ENCODE data around the gene NKD2. TPM values are rescaled to one million over a fixed set of nuclear protein-coding genes. Genes with fewer than 3 reads are reported as not detected.

Gene NKD2
- total RNA-seq, 1 donor from 2014 or later = 20.6 TPM

- Mint-ChIP-seq H3K9me3 (no peaks in the 10 kb centered on the region), H3K4me3 (no peak overlapping the region), H3K4me1 (no peaks in the 10 kb centered on the region), H3K36me3 (ENCODE audit: low read depth) (no peaks in the 10 kb centered on the region), H3K27me3 (ENCODE audit: low read depth) (no peaks in the 10 kb centered on the region), H3K27ac (ENCODE audit: unreplicated experiment) (no peak overlapping the region)
- no peak for TF ChIP-seq CTCF (conservative IDR thresholded peaks at IDR 0.05)
- no peak for DNase-seq (ENCODE audit: low read depth, low spot score)
These were observed 66.9 kb downstream of the NKD2 start for GRCh38 chr5:1075555-1075881.

GRCh38 chr5:1075931-1076330, 67.3 kb downstream of the NKD2 start:
- TF ChIP-seq CTCF (conservative IDR thresholded peaks at IDR 0.05) = no peak
- no peaks in the 10 kb centered on the region for H3K9me3 Mint-ChIP-seq

GRCh38 chr5:1076406-1076805, 67.8 kb downstream of the NKD2 start:
- Mint-ChIP-seq H3K27ac (ENCODE audit: unreplicated experiment) (no peak overlapping the region), H3K4me3 (no peak overlapping the region), H3K36me3 (ENCODE audit: low read depth) (no peaks in the 10 kb centered on the region), H3K27me3 (ENCODE audit: low read depth) (no peaks in the 10 kb centered on the region), H3K9me3 (no peaks in the 10 kb centered on the region), H3K4me1 (no peaks in the 10 kb centered on the region)
- DNase-seq (ENCODE audit: low read depth, low spot score) = no peak
- TF ChIP-seq CTCF (conservative IDR thresholded peaks at IDR 0.05) = no peak

More at GRCh38 chr5:1075931-1076330, 67.3 kb downstream of the NKD2 start:
- DNase-seq (ENCODE audit: low read depth, low spot score) = no peak
- Mint-ChIP-seq H3K4me1 (no peaks in the 10 kb centered on the region), H3K27ac (ENCODE audit: unreplicated experiment) (no peak overlapping the region), H3K36me3 (ENCODE audit: low read depth) (no peaks in the 10 kb centered on the region), H3K27me3 (ENCODE audit: low read depth) (no peaks in the 10 kb centered on the region), H3K4me3 (no peak overlapping the region)

- TF ChIP-seq CTCF (conservative IDR thresholded peaks at IDR 0.05) = no peak
- Mint-ChIP-seq H3K4me3 (no peak overlapping the region), H3K27me3 (ENCODE audit: low read depth) (no peaks in the 10 kb centered on the region), H3K4me1 (no peaks in the 10 kb centered on the region), H3K27ac (ENCODE audit: unreplicated experiment) (no peak overlapping the region), H3K9me3 (no peaks in the 10 kb centered on the region), H3K36me3 (ENCODE audit: low read depth) (no peaks in the 10 kb centered on the region)
- DNase-seq (ENCODE audit: low read depth, low spot score) = no peak
These were observed 68.4 kb downstream of the NKD2 start for GRCh38 chr5:1077026-1077425.

GRCh38 chr5:1077491-1078020, 69.0 kb downstream of the NKD2 start:
- TF ChIP-seq CTCF (conservative IDR thresholded peaks at IDR 0.05) = no peak
- Mint-ChIP-seq H3K4me3 (no peak overlapping the region), H3K27ac (ENCODE audit: unreplicated experiment) (no peak overlapping the region), H3K9me3 (no peaks in the 10 kb centered on the region), H3K4me1 (no peaks in the 10 kb centered on the region), H3K27me3 (ENCODE audit: low read depth) (no peaks in the 10 kb centered on the region), H3K36me3 (ENCODE audit: low read depth) (no peaks in the 10 kb centered on the region)
- no peak for DNase-seq (ENCODE audit: low read depth, low spot score)

- no peak for DNase-seq (ENCODE audit: low read depth, low spot score)
- Mint-ChIP-seq H3K27ac (ENCODE audit: unreplicated experiment) (no peak overlapping the region), H3K27me3 (ENCODE audit: low read depth) (no peaks in the 10 kb centered on the region), H3K9me3 (no peaks in the 10 kb centered on the region), H3K4me3 (no peak overlapping the region), H3K4me1 (no peaks in the 10 kb centered on the region), H3K36me3 (ENCODE audit: low read depth) (no peaks in the 10 kb centered on the region)
- TF ChIP-seq CTCF (conservative IDR thresholded peaks at IDR 0.05) = no peak
These were observed 69.6 kb downstream of the NKD2 start for GRCh38 chr5:1078206-1078605.
